Neural cell (in vitro differentiated cells): Measurements from ENCODE around the gene ATP4B. TPM values are rescaled to one million over a fixed set of nuclear protein-coding genes. Genes with fewer than 3 reads are reported as not detected.

Source experiments
- H2AFZ ChIP-seq: fragments of 200-600, 300-800 bp; sonication (generic), shearing (Covaris generic); 2 replicates; pipeline ENCODE4 v1.6.0; 2014; ENCODE audit warnings: low read depth, mild to moderate bottlenecking, antibody characterized with exemption, low read length, moderate library complexity
- H3F3A ChIP-seq: fragments of 200-600 bp; shearing (Covaris generic); 2 replicates; pipeline ENCODE4 v1.6.1; 2016; ENCODE audit warnings: mild to moderate bottlenecking, moderate library complexity, mixed read lengths, antibody characterized with exemption, low read length; ENCODE audit not compliant: insufficient read depth, poor library complexity, severe bottlenecking
- H3K27ac ChIP-seq: fragments of 200-600, 300-800 bp; sonication (generic), shearing (Covaris generic); 2 replicates; pipeline ENCODE4 v1.5.1; 2014; ENCODE audit warnings: mild to moderate bottlenecking, low read length, moderate library complexity
- H3K27me3 ChIP-seq: fragments of 300-800, 200-600 bp; sonication (generic), shearing (Covaris generic); 2 replicates; pipeline ENCODE4 v1.6.0; 2014; ENCODE audit warnings: mild to moderate bottlenecking, low read depth, low read length, moderate library complexity; ENCODE audit not compliant: insufficient read depth
- H3K36me3 ChIP-seq: fragments of 300-800, 200-600 bp; sonication (generic), shearing (Covaris generic); 2 replicates; pipeline ENCODE4 v1.5.1; 2014; ENCODE audit warnings: mild to moderate bottlenecking, antibody characterized with exemption, low read length, moderate library complexity; ENCODE audit not compliant: insufficient read depth
- H3K4me2 ChIP-seq: fragments of 300-800, 200-600 bp; sonication (generic), shearing (Covaris generic); 2 replicates; pipeline ENCODE4 v1.6.0; 2014; ENCODE audit warnings: mild to moderate bottlenecking, low read length
- H3K4me3 ChIP-seq: fragments of 300-800, 200-600 bp; sonication (generic), shearing (Covaris generic); 2 replicates; pipeline ENCODE4 v1.5.1; 2014; ENCODE audit warnings: mild to moderate bottlenecking, low read length, moderate library complexity
- H3K79me2 ChIP-seq: fragments of 200-600 bp; shearing (Covaris generic); replicated peaks from 2 replicates; pipeline ENCODE4 v1.6.0; 2014; ENCODE audit warnings: mild to moderate bottlenecking, low read length, moderate library complexity; ENCODE audit not compliant: insufficient read depth
- H3K9ac ChIP-seq: fragments of 300-800, 200-600 bp; sonication (generic), shearing (Covaris generic); 2 replicates; pipeline ENCODE4 v1.6.1; 2016; ENCODE audit warnings: mild to moderate bottlenecking, low read length, mixed read lengths
- H3K9me2 ChIP-seq: fragments of 200-600 bp; shearing (Covaris generic); 2 replicates; pipeline ENCODE4 v1.6.1; 2016; ENCODE audit warnings: mild to moderate bottlenecking, low read length, mixed read lengths; ENCODE audit not compliant: insufficient read depth
- H3K9me3 ChIP-seq: fragments of 200-600, 300-800 bp; sonication (generic), shearing (Covaris generic); 2 replicates; pipeline ENCODE4 v1.6.1; 2016; ENCODE audit warnings: mild to moderate bottlenecking, mixed run types, low read length, moderate library complexity, mixed read lengths
- H4K20me1 ChIP-seq: fragments of 200-600 bp; shearing (Covaris generic); 2 replicates; pipeline ENCODE4 v1.6.1; 2016; ENCODE audit warnings: mild to moderate bottlenecking, mixed run types; ENCODE audit not compliant: insufficient read depth
- CTCF ChIP-seq: fragments of 450-650 bp; IDR thresholded peaks from 2 replicates; pipeline ENCODE4 v1.5.1; 2014; ENCODE audit warnings: antibody characterized with exemption, mild to moderate bottlenecking, moderate library complexity; ENCODE audit not compliant: poor library complexity, severe bottlenecking
- EP300 ChIP-seq: fragments of 450-650 bp; conservative IDR thresholded peaks from 2 replicates; pipeline ENCODE4 v1.6.1; 2014; ENCODE audit warnings: antibody characterized with exemption, mild to moderate bottlenecking, moderate library complexity; ENCODE audit not compliant: poor library complexity, severe bottlenecking
- EZH2 ChIP-seq: fragments of 200-600, 300-800 bp; shearing (Covaris generic), sonication (generic); IDR thresholded peaks from 2 replicates; pipeline ENCODE4 v1.6.1; 2014; ENCODE audit warnings: antibody characterized with exemption, low read length, borderline replicate concordance, mild to moderate bottlenecking; ENCODE audit not compliant: insufficient read depth, poor library complexity, severe bottlenecking
- MXI1 ChIP-seq: fragments of 450-650 bp; conservative IDR thresholded peaks from 2 replicates; pipeline ENCODE4 v1.6.1; 2014; ENCODE audit warnings: antibody characterized with exemption, mild to moderate bottlenecking; ENCODE audit not compliant: poor library complexity, severe bottlenecking
- POLR2AphosphoS5 ChIP-seq: IDR thresholded peaks from 2 replicates; pipeline ENCODE4 v1.6.1; 2012
- RAD21 ChIP-seq: fragments of 450-650 bp; conservative IDR thresholded peaks from 2 replicates; pipeline ENCODE4 v1.6.1; 2014; ENCODE audit warnings: antibody characterized with exemption, mild to moderate bottlenecking, moderate library complexity
- REST ChIP-seq: IDR thresholded peaks from 2 replicates; pipeline ENCODE4 v1.6.1; 2012; ENCODE audit warnings: borderline replicate concordance
- SMC3 ChIP-seq: fragments of 450-650 bp; conservative IDR thresholded peaks from 2 replicates; pipeline ENCODE4 v1.6.1; 2014; ENCODE audit warnings: antibody characterized with exemption, mild to moderate bottlenecking, moderate library complexity; ENCODE audit not compliant: poor library complexity
- TAF1 ChIP-seq: IDR thresholded peaks from 2 replicates; pipeline ENCODE4 v1.6.1; 2012; ENCODE audit warnings: low read depth
- polyA plus RNA-seq: library from polyadenylated mRNA; depleted of rRNA; stranded (reverse); fragments of >200 nt; gene quantifications from 2 replicates; pipeline ENCODE4 v1.2.3, GENCODE V29; 2014

Gene ATP4B
- polyA plus RNA-seq, 1 donor from 2014 or later: not detected

- Histone ChIP-seq H3K27me3 (no peaks in the 10 kb centered on the region), H3K79me2 (peaks cover 3% of the 10 kb centered on the region), H3K4me2 (no peak overlapping the region), H3K9me2 (no peaks in the 10 kb centered on the region), H3K4me3 (no peak overlapping the region), H4K20me1 (no peaks in the 10 kb centered on the region), H3K9me3 (no peaks in the 10 kb centered on the region), H3K27ac (no peak overlapping the region), H3K9ac (no peak overlapping the region), H2AFZ (no peak overlapping the region), H3F3A (no peaks in the 10 kb centered on the region), H3K36me3 (no peaks in the 10 kb centered on the region)
- TF ChIP-seq CTCF (no peak), MXI1 (no peak), REST (no peak), EP300 (no peak), TAF1 (no peak), POLR2AphosphoS5 (no peak), RAD21 (no peak), SMC3 (no peak), EZH2 (no peak)
These were observed 46.0 kb downstream of the ATP4B start for GRCh38 chr13:113611996-113612395.

- Histone ChIP-seq H3K27ac (no peak overlapping the region), H3K36me3 (no peaks in the 10 kb centered on the region), H3K27me3 (no peaks in the 10 kb centered on the region), H3K4me3 (no peak overlapping the region), H3K79me2 (peaks cover 4% of the 10 kb centered on the region), H2AFZ (no peak overlapping the region), H3K9ac (no peak overlapping the region), H3K9me3 (no peaks in the 10 kb centered on the region), H3K9me2 (no peaks in the 10 kb centered on the region), H4K20me1 (no peaks in the 10 kb centered on the region), H3F3A (no peaks in the 10 kb centered on the region), H3K4me2 (no peak overlapping the region)
- TF ChIP-seq TAF1 (no peak), RAD21 (no peak), REST (no peak), POLR2AphosphoS5 (no peak), EP300 (no peak), MXI1 (no peak), EZH2 (no peak), SMC3 (no peak), CTCF (no peak)
These were observed 47.7 kb downstream of the ATP4B start for GRCh38 chr13:113610266-113610665.
